WTC11 (cell line): ENCODE data around the gene TBX2.

Experiments used
- ATF3 ChIP-seq: sonication (generic); formaldehyde crosslinking; conservative IDR thresholded peaks from 2 replicates; pipeline ENCODE4 v1.8.1; 2022; ENCODE audit warnings: mild to moderate bottlenecking, missing genetic modification reagents
- CBFB ChIP-seq: sonication (generic); formaldehyde crosslinking; IDR thresholded peaks from 2 replicates; pipeline ENCODE4 v1.8.1; 2022; ENCODE audit warnings: mild to moderate bottlenecking, low read depth, missing genetic modification reagents
- CREB1 ChIP-seq: sonication (generic); formaldehyde crosslinking; IDR thresholded peaks from 2 replicates; pipeline ENCODE4 v1.8.0; 2023; ENCODE audit warnings: mild to moderate bottlenecking, missing genetic modification reagents
- CTCF ChIP-seq: fragments of 200-600 bp; IDR thresholded peaks from 2 replicates; pipeline ENCODE4 v1.8.0; 2022; ENCODE audit warnings: antibody characterized with exemption
- ETV6 ChIP-seq: sonication (generic); formaldehyde crosslinking; IDR thresholded peaks from 2 replicates; pipeline ENCODE4 v1.8.1; 2022; ENCODE audit warnings: mild to moderate bottlenecking, missing genetic modification reagents
- JUN ChIP-seq: sonication (generic); formaldehyde crosslinking; IDR thresholded peaks from 2 replicates; pipeline ENCODE4 v1.8.0; 2023; ENCODE audit warnings: mild to moderate bottlenecking, missing genetic modification reagents
- MAX ChIP-seq: sonication (generic); formaldehyde crosslinking; IDR thresholded peaks from 2 replicates; pipeline ENCODE4 v1.8.0; 2022; ENCODE audit warnings: mild to moderate bottlenecking, missing genetic modification reagents
- NFYB ChIP-seq: sonication (generic); formaldehyde crosslinking; conservative IDR thresholded peaks from 2 replicates; pipeline ENCODE4 v1.8.0; 2022; ENCODE audit warnings: low read depth, missing genetic modification reagents
- NR3C1 ChIP-seq: sonication (generic); formaldehyde crosslinking; conservative IDR thresholded peaks from 2 replicates; pipeline ENCODE4 v1.8.1; 2023; ENCODE audit warnings: low read depth, mild to moderate bottlenecking, missing genetic modification reagents
- RELA ChIP-seq: sonication (generic); formaldehyde crosslinking; IDR thresholded peaks from 2 replicates; pipeline ENCODE4 v1.8.1; 2022; ENCODE audit warnings: missing genetic modification reagents, mild to moderate bottlenecking, borderline replicate concordance
- ZNF219 ChIP-seq: sonication (generic); formaldehyde crosslinking; IDR thresholded peaks from 2 replicates; pipeline ENCODE4 v1.8.0; 2023; ENCODE audit warnings: missing genetic modification reagents, mild to moderate bottlenecking, borderline replicate concordance
- ZNF317 ChIP-seq: sonication (generic); formaldehyde crosslinking; IDR thresholded peaks from 2 replicates; pipeline ENCODE4 v1.8.1; 2023; ENCODE audit warnings: low read depth, mild to moderate bottlenecking, moderate library complexity, missing genetic modification reagents, borderline replicate concordance

GRCh38 chr17:61449707-61450640 is 50.3 kb downstream of the TBX2 start:
- no peak for TF ChIP-seq CTCF
- no peak for TF ChIP-seq JUN (CRISPR knock-in tag)
- TF ChIP-seq CREB1 = no peak
- no peak for TF ChIP-seq CBFB
- TF ChIP-seq MAX (CRISPR knock-in tag) = no peak
- no peak for TF ChIP-seq NR3C1 (CRISPR knock-in tag)
- TF ChIP-seq ZNF317 (CRISPR knock-in tag) = no peak
- no peak for TF ChIP-seq ATF3 (CRISPR knock-in tag)
- TF ChIP-seq NFYB (CRISPR knock-in tag) = no peak
- no peak for TF ChIP-seq ETV6 (CRISPR knock-in tag)
- TF ChIP-seq ZNF219 (CRISPR knock-in tag) = no peak
- TF ChIP-seq RELA (CRISPR knock-in tag) = no peak
